D721Med (cell line): ENCODE measurements around the gene RNF180.
A peak's percentile ranks its signal among the peaks of the same experiment; 100 is the strongest.

Source experiments
- DNase-seq: peaks from one replicate; pipeline ENCODE4 v3.0.0; 2011; ENCODE audit warnings: low spot score; ENCODE audit not compliant: insufficient read length
- FAIRE-seq: peaks from 2 replicates; lab custom pipeline; 2011; peaks lifted over from hg19 to GRCh38; lab: Jason Lieb, UNC
- TF ChIP-seq, protein P1 (sequence below): IDR thresholded peaks from 2 replicates; pipeline ENCODE4 v1.5.1; 2012; ENCODE audit warnings: mild to moderate bottlenecking, control low read depth; ENCODE audit not compliant: insufficient read depth; ENCODE audit errors: missing control alignments

The RNF180 gene, protein sequence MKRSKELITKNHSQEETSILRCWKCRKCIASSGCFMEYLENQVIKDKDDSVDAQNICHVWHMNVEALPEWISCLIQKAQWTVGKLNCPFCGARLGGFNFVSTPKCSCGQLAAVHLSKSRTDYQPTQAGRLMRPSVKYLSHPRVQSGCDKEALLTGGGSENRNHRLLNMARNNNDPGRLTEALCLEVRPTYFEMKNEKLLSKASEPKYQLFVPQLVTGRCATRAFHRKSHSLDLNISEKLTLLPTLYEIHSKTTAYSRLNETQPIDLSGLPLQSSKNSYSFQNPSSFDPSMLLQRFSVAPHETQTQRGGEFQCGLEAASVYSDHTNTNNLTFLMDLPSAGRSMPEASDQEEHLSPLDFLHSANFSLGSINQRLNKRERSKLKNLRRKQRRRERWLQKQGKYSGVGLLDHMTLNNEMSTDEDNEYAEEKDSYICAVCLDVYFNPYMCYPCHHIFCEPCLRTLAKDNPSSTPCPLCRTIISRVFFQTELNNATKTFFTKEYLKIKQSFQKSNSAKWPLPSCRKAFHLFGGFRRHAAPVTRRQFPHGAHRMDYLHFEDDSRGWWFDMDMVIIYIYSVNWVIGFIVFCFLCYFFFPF

GRCh38 chr5:64165500-64166200, at the start of gene RNF180:
Gene RNF180 (plus strand): TSS chr5:64165843. CDS start chr5:64200808, 34,965 bp downstream.
- TF ChIP-seq, protein P1, sequence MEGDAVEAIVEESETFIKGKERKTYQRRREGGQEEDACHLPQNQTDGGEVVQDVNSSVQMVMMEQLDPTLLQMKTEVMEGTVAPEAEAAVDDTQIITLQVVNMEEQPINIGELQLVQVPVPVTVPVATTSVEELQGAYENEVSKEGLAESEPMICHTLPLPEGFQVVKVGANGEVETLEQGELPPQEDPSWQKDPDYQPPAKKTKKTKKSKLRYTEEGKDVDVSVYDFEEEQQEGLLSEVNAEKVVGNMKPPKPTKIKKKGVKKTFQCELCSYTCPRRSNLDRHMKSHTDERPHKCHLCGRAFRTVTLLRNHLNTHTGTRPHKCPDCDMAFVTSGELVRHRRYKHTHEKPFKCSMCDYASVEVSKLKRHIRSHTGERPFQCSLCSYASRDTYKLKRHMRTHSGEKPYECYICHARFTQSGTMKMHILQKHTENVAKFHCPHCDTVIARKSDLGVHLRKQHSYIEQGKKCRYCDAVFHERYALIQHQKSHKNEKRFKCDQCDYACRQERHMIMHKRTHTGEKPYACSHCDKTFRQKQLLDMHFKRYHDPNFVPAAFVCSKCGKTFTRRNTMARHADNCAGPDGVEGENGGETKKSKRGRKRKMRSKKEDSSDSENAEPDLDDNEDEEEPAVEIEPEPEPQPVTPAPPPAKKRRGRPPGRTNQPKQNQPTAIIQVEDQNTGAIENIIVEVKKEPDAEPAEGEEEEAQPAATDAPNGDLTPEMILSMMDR = no peak
- peak; percentile 32 for DNase-seq
- no peak for FAIRE-seq

DNA sequence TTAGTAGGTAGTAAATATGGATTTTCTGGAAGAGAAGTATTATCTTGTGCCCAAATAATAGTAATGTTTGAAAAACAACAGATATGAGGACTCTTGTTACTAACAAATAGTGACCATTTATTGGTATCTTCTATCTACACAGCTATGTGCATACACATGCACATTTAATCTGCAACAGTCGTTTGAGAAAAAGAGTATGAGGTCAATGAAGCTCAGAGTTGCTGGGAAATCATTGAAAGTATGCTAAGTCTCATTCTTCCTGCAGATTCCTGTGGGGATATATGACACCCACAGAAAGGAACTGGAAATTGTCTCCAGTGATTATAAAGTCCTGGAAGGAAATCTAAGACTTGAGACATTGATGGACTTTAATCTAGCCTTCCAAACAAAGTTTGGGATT, 40.1 kb upstream of the RNF180 start:
- FAIRE-seq (no peak), DNase-seq (no peak)
- TF ChIP-seq, protein P1 = no peak

GRCh38 chr5:64126202-64126741, 39.4 kb upstream of the RNF180 start:
- no peak for FAIRE-seq
- TF ChIP-seq, protein P1 = no peak
- DNase-seq = no peak

- no peak for DNase-seq
- no peak for FAIRE-seq
- TF ChIP-seq, protein P1 = no peak
Measured at GRCh38 chr5:64140018-64140417, 25.6 kb upstream of the RNF180 start.

GRCh38 chr5:64144425-64145215, 21.0 kb upstream of the RNF180 start:
- DNase-seq = no peak
- FAIRE-seq = no peak

More at GRCh38 chr5:64144425-64145215, 21.0 kb upstream of the RNF180 start:
- TF ChIP-seq, protein P1 = no peak
